Thoracic aorta endothelial cell (primary cell): ENCODE data around the gene OR52A1. TPM values are rescaled to one million over a fixed set of nuclear protein-coding genes. Genes with fewer than 3 reads are reported as not detected.

Source experiments
- total RNA-seq: library from RNA; depleted of rRNA; stranded (reverse); fragments of >200 nt; gene quantifications from 2 replicates; pipeline ENCODE4 v1.2.3, GENCODE V29; 2012

OR52A1 gene
- not detected in 2 replicates for total RNA-seq

GRCh38 chr11:5154657-5155056 lies at the start of gene OR52A1:
Gene OR52A1, minus strand, starts transcription at chr11:5154757. Its CDS starts 2,388 bp downstream, at chr11:5152369.

GRCh38 chr11:5200582-5200981 lies 46.0 kb upstream of the OR52A1 start, which contains the start of gene OR51V1:
Gene OR51V1, minus strand, starts transcription at chr11:5200682. Its CDS starts 0 bp downstream, at chr11:5200682.

DNA sequence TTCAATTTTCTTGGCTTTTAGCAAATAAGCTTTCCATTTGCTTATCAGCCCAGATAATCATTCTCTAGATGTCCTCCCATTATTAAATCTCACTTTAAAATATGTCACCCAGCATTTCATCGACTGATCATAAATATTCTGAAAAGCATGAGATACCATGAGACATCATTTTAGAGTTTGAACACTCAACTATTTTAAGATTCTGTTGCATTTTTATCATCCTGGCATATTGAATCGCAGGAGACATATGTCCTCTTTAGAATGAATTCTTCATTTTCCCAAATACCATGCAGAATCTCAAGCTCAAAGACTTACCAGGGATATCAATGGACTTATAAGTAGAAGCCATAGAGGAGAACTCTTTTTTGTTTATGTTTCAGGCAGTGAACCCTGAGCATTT lies 16.6 kb downstream of the OR52A1 start, which contains the start of gene OR52A5:
Gene OR52A5 (minus strand): TSS at position 361 of the 400 bp plus-strand sequence. CDS start 5,714 bp downstream, outside the sequence.

Other genes starting within 250 kb of the OR52A1 start
- not detected in 2 replicates for gene OR51G2, start 235.4 kb downstream of the OR52A1 start, total RNA-seq
- gene OR51G1, start 230.4 kb downstream of the OR52A1 start, total RNA-seq = not detected in 2 replicates
- gene OR51A4, start 207.2 kb downstream of the OR52A1 start, total RNA-seq = not detected in 2 replicates
- not detected in 2 replicates for gene OR51A2, start 199.0 kb downstream of the OR52A1 start, total RNA-seq
- not detected in 2 replicates for gene OR51L1, start 159.9 kb downstream of the OR52A1 start, total RNA-seq
- not detected in 2 replicates for gene OR52J3, start 108.2 kb downstream of the OR52A1 start, total RNA-seq
- not detected in 2 replicates for gene OR52E2, start 95.1 kb downstream of the OR52A1 start, total RNA-seq
- not detected in 2 replicates for gene OR52E1, start 85.2 kb downstream of the OR52A1 start, total RNA-seq
- gene OR52A5, start 16.4 kb downstream of the OR52A1 start, total RNA-seq = not detected in 2 replicates
- not detected in 2 replicates for gene OR51V1, start 45.9 kb upstream of the OR52A1 start, total RNA-seq
- gene HBB, start 72.3 kb upstream of the OR52A1 start, total RNA-seq = not detected in 2 replicates
- gene HBD, start 79.7 kb upstream of the OR52A1 start, total RNA-seq = not detected in 2 replicates
- not detected in 2 replicates for gene HBG1, start 95.1 kb upstream of the OR52A1 start, total RNA-seq
- not detected in 2 replicates for gene HBG2, start 100.0 kb upstream of the OR52A1 start, total RNA-seq
- not detected in 2 replicates for gene HBE1, start 115.2 kb upstream of the OR52A1 start, total RNA-seq
- not detected in 2 replicates for gene OR51B4, start 147.2 kb upstream of the OR52A1 start, total RNA-seq
- not detected in 2 replicates for gene OR51B2, start 169.5 kb upstream of the OR52A1 start, total RNA-seq
- not detected in 2 replicates for gene OR51B5, start 188.8 kb upstream of the OR52A1 start, total RNA-seq
- not detected in 2 replicates for gene OR51B6, start 196.8 kb upstream of the OR52A1 start, total RNA-seq
- not detected in 2 replicates for gene OR51M1, start 229.1 kb upstream of the OR52A1 start, total RNA-seq